PFSK-1 (cell line): ENCODE results near the gene TNC.

Experiments used
- POLR2AphosphoS5 ChIP-seq: IDR thresholded peaks from 2 replicates; pipeline ENCODE4 v1.6.1; 2012; ENCODE audit warnings: low read depth, mild to moderate bottlenecking, control low read depth, low read length, moderate library complexity
- TAF1 ChIP-seq: IDR thresholded peaks from 2 replicates; pipeline ENCODE4 v1.6.1; 2012; ENCODE audit warnings: low read length, control low read depth, borderline replicate concordance; ENCODE audit not compliant: insufficient read depth
- TF ChIP-seq, protein P1 (sequence below), 2 experiments: IDR thresholded peaks; 2 replicates each; pipeline versions ENCODE4 v1.6.1 to v1.8.0; 2011 to 2012; ENCODE audit warnings: low read depth in 2 of 2, low read length in 2 of 2, control low read depth in 1 of 2, inconsistent platforms in 1 of 2, mild to moderate bottlenecking in 1 of 2, moderate library complexity in 1 of 2; ENCODE audit not compliant: insufficient read depth in 1 of 2

DNA sequence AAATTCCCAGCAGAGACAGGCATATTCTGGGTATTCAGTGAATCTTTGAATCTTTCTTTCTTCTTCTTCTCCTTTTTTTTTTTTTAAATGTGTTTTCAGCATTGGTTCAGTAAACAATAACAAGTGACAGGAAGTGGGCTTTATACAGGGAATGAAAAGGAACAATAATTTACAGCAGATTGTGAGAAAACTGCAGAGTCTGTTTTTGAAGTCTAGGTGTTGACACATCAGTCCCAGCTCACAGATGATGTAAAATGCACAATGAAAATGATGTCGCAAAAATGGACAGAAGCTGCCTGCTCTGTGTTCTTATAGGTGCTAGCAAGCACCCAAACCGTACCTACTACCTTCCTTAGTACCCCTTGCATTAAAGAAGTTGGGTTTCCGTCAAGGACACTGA lies 38.8 kb downstream of the TNC start:
- TF ChIP-seq TAF1 = no peak
- TF ChIP-seq POLR2AphosphoS5 = no peak
- TF ChIP-seq, protein P1, sequence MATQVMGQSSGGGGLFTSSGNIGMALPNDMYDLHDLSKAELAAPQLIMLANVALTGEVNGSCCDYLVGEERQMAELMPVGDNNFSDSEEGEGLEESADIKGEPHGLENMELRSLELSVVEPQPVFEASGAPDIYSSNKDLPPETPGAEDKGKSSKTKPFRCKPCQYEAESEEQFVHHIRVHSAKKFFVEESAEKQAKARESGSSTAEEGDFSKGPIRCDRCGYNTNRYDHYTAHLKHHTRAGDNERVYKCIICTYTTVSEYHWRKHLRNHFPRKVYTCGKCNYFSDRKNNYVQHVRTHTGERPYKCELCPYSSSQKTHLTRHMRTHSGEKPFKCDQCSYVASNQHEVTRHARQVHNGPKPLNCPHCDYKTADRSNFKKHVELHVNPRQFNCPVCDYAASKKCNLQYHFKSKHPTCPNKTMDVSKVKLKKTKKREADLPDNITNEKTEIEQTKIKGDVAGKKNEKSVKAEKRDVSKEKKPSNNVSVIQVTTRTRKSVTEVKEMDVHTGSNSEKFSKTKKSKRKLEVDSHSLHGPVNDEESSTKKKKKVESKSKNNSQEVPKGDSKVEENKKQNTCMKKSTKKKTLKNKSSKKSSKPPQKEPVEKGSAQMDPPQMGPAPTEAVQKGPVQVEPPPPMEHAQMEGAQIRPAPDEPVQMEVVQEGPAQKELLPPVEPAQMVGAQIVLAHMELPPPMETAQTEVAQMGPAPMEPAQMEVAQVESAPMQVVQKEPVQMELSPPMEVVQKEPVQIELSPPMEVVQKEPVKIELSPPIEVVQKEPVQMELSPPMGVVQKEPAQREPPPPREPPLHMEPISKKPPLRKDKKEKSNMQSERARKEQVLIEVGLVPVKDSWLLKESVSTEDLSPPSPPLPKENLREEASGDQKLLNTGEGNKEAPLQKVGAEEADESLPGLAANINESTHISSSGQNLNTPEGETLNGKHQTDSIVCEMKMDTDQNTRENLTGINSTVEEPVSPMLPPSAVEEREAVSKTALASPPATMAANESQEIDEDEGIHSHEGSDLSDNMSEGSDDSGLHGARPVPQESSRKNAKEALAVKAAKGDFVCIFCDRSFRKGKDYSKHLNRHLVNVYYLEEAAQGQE (IDR thresholded peaks at IDR 0.05; ENCODE audit: insufficient read depth in 1 of 2, low read depth in 2 of 2, low read length in 2 of 2) = no peak
